GM13977 (cell line): ENCODE data around the gene CORO2B.

Experiments
- DNase-seq: peaks from one replicate; pipeline ENCODE4 v3.0.0; 2012; ENCODE audit warnings: low spot score
- CTCF ChIP-seq: IDR thresholded peaks from 2 replicates; pipeline ENCODE4 v1.5.1; 2012; ENCODE audit warnings: mild to moderate bottlenecking, control low read depth; ENCODE audit not compliant: insufficient read depth; ENCODE audit errors: extremely low read depth, missing control alignments
- in situ Hi-C: fragments of 300-500 bp; cut with MboI; formaldehyde crosslinking; loops from one replicate; pipeline ENCODE4 v1.12.0; 2022; ENCODE audit warnings: low sequenced_read_pairs, low pct_unique_long_range_greater_than_20kb, mixed read lengths, inconsistent platforms; ENCODE audit not compliant: unreplicated experiment

Gene CORO2B

GRCh38 chr15:68553314-68553993 lies 25.3 kb upstream of the CORO2B start:
- in situ Hi-C loops, result loop anchor here (25.0 kb wide), 2 partner anchors 109 to 334 kb away; no protein-coding TSS in a partner anchor
- peak; percentile 5 for TF ChIP-seq CTCF
- DNase-seq, result no peak

GRCh38 chr15:68553994-68554720 lies 24.6 kb upstream of the CORO2B start:
- peak; percentile 68 for DNase-seq
- TF ChIP-seq CTCF, result peak; percentile 80
- in situ Hi-C loops, result loop anchor here (25.0 kb wide), 2 partner anchors 108 to 333 kb away; no protein-coding TSS in a partner anchor

GRCh38 chr15:68554721-68555678 lies 23.8 kb upstream of the CORO2B start:
- in situ Hi-C loops, result loop anchor here (25.0 kb wide), 2 partner anchors 107 to 332 kb away; no protein-coding TSS in a partner anchor
- no peak for TF ChIP-seq CTCF

GRCh38 chr15:68555679-68556037 lies 23.1 kb upstream of the CORO2B start:
- no peak for TF ChIP-seq CTCF
- in situ Hi-C loops, result loop anchor here (25.0 kb wide), 2 partner anchors 107 to 332 kb away; no protein-coding TSS in a partner anchor
- no peak for DNase-seq

More at GRCh38 chr15:68554721-68555678, 23.8 kb upstream of the CORO2B start:
- DNase-seq, result no peak

GRCh38 chr15:68556139-68556990 lies 22.4 kb upstream of the CORO2B start:
- in situ Hi-C loops, result loop anchor here (25.0 kb wide), 2 partner anchors 106 to 331 kb away; no protein-coding TSS in a partner anchor
- no peak for TF ChIP-seq CTCF
- no peak for DNase-seq
